ENCODE data around the gene IGSF5.

DNA sequence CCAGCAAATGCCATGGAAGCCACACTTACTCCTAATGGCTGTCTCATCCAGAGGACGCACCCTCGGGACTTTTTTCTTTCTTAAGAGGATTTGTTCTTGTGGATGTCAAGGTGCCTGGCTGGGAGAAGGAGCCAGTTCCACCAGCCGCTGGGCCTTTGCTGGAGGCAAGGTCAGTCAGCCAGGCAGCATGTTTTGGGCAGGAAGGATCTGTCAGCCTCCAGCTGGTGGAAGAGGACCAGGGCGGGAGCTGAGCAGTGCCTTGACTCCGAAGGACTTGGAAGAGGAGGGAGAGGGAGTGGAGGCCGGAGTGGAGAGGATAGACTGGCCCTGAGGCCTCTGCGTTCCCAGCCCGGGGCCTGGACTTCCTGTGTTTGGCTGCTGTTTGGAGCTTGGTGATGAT lies 5.7 kb downstream of the IGSF5 start:
- TF ChIP-seq CTCF (IDR thresholded peaks at IDR 0.05) = no peak
- no peak for TF ChIP-seq POLR2AphosphoS5 (IDR thresholded peaks at IDR 0.05)
- no peak for TF ChIP-seq POLR2A (IDR thresholded peaks at IDR 0.05)
